ENCODE data around the gene SPP2. TPM values are rescaled to one million over a fixed set of nuclear protein-coding genes. Genes with fewer than 3 reads are reported as not detected.

Gene SPP2
- total and polyA plus RNA-seq, 9 donors = 0.34 TPM; not detected in 8

- Histone ChIP-seq H3K9me3 (no peaks in the 10 kb centered on the region), H3K4me1 (ENCODE audit: insufficient read depth) (no peaks in the 10 kb centered on the region), H3K27ac (no peak overlapping the region), H3K36me3 (no peaks in the 10 kb centered on the region), H3K27me3 (no peaks in the 10 kb centered on the region), H3K4me3 (no peak overlapping the region)
- DNase-seq = no peak
- intact Hi-C loops (cut with DNase I) = no loop called here
- no peak for TF ChIP-seq CTCF (IDR thresholded peaks at IDR 0.05)
- no peak for TF ChIP-seq POLR2A (IDR thresholded peaks at IDR 0.05)
- no peak for TF ChIP-seq EP300 (IDR thresholded peaks at IDR 0.05)
- 51 to 53% (median 51%) methylated on average over 4 of the region's 4 CpGs for WGBS, 3 donors
Observed at GRCh38 chr2:234075518-234075915, 25.0 kb downstream of the SPP2 start.

- H3K4me1 ChIP-seq (ENCODE audit: insufficient read depth) = no peaks in the 10 kb centered on the region
- H3K27me3 ChIP-seq = no peaks in the 10 kb centered on the region
- no peak for DNase-seq
- TF ChIP-seq POLR2A (IDR thresholded peaks at IDR 0.05) (no peak), CTCF (IDR thresholded peaks at IDR 0.05) (no peak), EP300 (IDR thresholded peaks at IDR 0.05) (no peak)
- H3K4me3 ChIP-seq = no peak overlapping the region
- no peaks in the 10 kb centered on the region for H3K36me3 ChIP-seq
- WGBS, 3 donors = 74 to 86% (median 86%) methylated on average over 8 of the region's 8 CpGs
- H3K27ac ChIP-seq = no peak overlapping the region
- no peaks in the 10 kb centered on the region for H3K9me3 ChIP-seq
- intact Hi-C loops (cut with DNase I) = no loop called here
Observed at GRCh38 chr2:234075947-234076346, 25.4 kb downstream of the SPP2 start.

- TF ChIP-seq POLR2A (IDR thresholded peaks at IDR 0.05) (no peak), EP300 (IDR thresholded peaks at IDR 0.05) (no peak), CTCF (IDR thresholded peaks at IDR 0.05) (no peak)
- H3K4me3 ChIP-seq = no peak overlapping the region
- no peaks in the 10 kb centered on the region for H3K36me3 ChIP-seq
- no peaks in the 10 kb centered on the region for H3K9me3 ChIP-seq
- no peaks in the 10 kb centered on the region for H3K27me3 ChIP-seq
- intact Hi-C loops (cut with DNase I) = no loop called here
- WGBS, 3 donors = 86 to 93% (median 86%) methylated on average over 3 of the region's 3 CpGs
- no peak overlapping the region for H3K27ac ChIP-seq
- no peak for DNase-seq
- no peaks in the 10 kb centered on the region for H3K4me1 ChIP-seq (ENCODE audit: insufficient read depth)
Observed at GRCh38 chr2:234076451-234076850, 25.9 kb downstream of the SPP2 start.

GRCh38 chr2:234078129-234078528 lies 27.6 kb downstream of the SPP2 start:
- no peaks in the 10 kb centered on the region for H3K27me3 ChIP-seq
- TF ChIP-seq CTCF (IDR thresholded peaks at IDR 0.05) = no peak
- TF ChIP-seq EP300 (IDR thresholded peaks at IDR 0.05) = no peak
- no peak for TF ChIP-seq POLR2A (IDR thresholded peaks at IDR 0.05)
- H3K4me1 ChIP-seq (ENCODE audit: insufficient read depth) = no peaks in the 10 kb centered on the region
- intact Hi-C loops (cut with DNase I) = no loop called here
- no peak overlapping the region for H3K4me3 ChIP-seq
- no peaks in the 10 kb centered on the region for H3K9me3 ChIP-seq
- H3K36me3 ChIP-seq = no peaks in the 10 kb centered on the region
- no peak for DNase-seq
- H3K27ac ChIP-seq = no peak overlapping the region
- 86 to 91% (median 88%) methylated on average over 2 of the region's 2 CpGs for WGBS, 3 donors
